Astrocyte of the cerebellum (primary cell): ENCODE data around the gene HS2ST1.
"Not testable (repeated sequence)": the region's sequence is repeated elsewhere in the genome, so short reads cannot be mapped to it uniquely, and the experiment has no call there.

ENCODE experiments used
- DNase-seq: peaks from one replicate; pipeline ENCODE4 v3.0.0-alpha.2; 2011; ENCODE audit warnings: low read depth
- H3K4me3 ChIP-seq: 2 replicates; pipeline ENCODE4 v1.5.1; 2011; ENCODE audit warnings: mild to moderate bottlenecking, low read depth, low read length, moderate library complexity
- in situ Hi-C: cut with HindIII; loops from 2 replicates; pipeline ENCODE4 v1.10.0; 2017; ENCODE audit warnings: low sequenced_read_pairs
- TF ChIP-seq, protein P1 (sequence below): IDR thresholded peaks from 2 replicates; pipeline ENCODE4 v1.5.1; 2012; ENCODE audit warnings: low read length, low read depth, moderate library complexity, mild to moderate bottlenecking; ENCODE audit errors: missing control alignments

The HS2ST1 gene

DNA sequence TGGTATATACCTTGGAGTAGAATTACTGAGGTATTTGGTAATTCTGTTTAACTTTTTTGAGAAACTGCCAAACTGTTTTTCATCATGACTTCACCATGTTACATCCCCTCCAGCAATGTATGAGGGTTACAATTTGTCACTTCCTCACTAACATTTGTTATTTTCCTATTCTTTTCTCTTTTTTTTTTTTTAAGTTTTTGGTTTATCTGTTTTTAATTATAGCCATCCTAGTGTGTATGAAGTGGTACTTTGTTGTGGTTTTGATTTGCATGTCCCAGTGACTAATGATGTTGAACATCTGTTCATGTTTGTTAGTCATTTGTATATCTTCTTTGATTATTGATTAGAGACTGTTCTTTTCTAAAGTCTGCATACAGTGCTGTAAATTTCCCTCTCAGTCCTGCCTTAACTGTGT is 147.3 kb downstream of the HS2ST1 start:
- H3K4me3 ChIP-seq, result no peak overlapping the region
- DNase-seq, result peak; percentile 29
- TF ChIP-seq, protein P1, sequence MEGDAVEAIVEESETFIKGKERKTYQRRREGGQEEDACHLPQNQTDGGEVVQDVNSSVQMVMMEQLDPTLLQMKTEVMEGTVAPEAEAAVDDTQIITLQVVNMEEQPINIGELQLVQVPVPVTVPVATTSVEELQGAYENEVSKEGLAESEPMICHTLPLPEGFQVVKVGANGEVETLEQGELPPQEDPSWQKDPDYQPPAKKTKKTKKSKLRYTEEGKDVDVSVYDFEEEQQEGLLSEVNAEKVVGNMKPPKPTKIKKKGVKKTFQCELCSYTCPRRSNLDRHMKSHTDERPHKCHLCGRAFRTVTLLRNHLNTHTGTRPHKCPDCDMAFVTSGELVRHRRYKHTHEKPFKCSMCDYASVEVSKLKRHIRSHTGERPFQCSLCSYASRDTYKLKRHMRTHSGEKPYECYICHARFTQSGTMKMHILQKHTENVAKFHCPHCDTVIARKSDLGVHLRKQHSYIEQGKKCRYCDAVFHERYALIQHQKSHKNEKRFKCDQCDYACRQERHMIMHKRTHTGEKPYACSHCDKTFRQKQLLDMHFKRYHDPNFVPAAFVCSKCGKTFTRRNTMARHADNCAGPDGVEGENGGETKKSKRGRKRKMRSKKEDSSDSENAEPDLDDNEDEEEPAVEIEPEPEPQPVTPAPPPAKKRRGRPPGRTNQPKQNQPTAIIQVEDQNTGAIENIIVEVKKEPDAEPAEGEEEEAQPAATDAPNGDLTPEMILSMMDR, result no peak
- in situ Hi-C loops, result no loop called here

DNA sequence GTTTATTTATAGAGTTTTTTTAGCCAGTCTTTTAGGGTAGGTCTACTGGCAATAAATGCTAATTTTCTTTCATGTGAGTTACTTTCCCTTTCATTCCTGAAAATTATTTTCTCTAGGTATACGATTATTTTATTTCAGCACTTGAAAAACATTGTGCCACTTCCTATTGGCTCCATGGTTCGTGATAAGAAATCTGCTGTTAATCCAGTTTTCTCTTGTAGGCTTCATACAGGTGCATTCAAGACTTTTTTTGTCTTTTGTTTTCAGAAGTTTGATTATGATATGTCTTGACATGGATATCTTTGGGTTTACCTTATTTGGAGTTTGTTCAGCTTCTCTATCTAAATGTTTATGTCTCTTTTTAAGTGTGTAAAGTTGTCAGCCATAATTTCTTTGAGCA is 148.3 kb downstream of the HS2ST1 start:
- in situ Hi-C loops, result no loop called here
- TF ChIP-seq, protein P1, result no peak

DNA sequence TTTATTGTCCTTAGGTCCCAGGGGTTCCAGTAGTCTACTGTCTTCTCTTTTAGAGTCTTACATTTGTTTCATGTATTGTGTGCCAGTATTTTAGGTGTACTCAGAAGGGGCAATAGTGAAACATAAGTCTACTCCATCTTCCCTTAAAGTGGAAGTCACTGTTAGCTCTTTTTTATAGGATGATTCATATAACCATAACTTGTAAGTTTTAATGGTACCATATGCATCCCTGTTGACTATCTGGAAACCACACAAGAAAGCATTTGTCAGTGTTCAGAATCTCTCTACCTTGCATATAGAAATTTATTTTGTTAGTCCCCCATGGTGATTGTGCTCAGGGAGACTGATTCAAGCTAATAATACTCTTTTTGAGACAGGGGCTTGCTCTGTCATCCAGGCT is 149.9 kb downstream of the HS2ST1 start:
- no peak for DNase-seq
- in situ Hi-C loops, result no loop called here
- H3K4me3 ChIP-seq, result no peak overlapping the region
- TF ChIP-seq, protein P1, result no peak

More for the DNA sequence above, 148.3 kb downstream of the HS2ST1 start:
- no peak overlapping the region for H3K4me3 ChIP-seq
- DNase-seq, result no peak

DNA sequence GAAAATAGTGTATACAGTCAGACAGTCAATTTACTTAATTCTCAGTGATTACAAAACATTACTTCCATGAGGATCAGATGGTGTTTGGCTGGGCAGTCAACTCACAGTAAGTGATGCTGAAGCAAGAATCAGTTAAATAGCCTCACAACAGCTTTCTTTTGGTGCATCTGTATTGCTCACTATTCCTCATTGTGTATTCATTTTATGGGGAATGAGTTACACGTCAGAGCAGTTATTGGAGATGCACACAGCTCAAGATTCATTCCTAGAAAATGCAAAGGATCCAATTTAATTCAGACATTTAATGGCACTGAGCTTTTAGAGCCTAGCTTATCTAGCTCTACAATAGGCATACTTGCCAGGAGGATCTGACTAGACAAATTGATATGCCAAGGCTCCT is 150.6 kb downstream of the HS2ST1 start:
- no peak for DNase-seq
- H3K4me3 ChIP-seq, result no peak overlapping the region
- TF ChIP-seq, protein P1, result no peak
- in situ Hi-C loops, result no loop called here

DNA sequence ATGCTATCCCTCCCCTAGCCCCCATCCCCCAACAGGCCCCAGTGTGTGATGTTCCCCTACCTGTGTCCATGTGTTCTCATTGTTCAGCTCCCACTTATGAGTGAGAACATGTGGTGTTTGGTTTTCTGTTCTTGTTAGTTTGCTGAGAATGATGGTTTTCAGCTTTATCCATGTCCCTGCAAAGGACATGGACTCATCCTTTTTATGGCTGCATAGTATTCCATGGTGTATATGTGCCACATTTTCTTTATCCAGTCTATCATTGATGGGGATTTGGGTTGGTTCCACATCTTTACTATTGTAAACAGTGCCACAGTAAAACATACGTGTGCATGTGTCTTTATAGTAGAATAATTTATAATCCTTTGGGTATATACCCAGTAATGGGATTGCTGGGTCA is 152.3 kb downstream of the HS2ST1 start:
- H3K4me3 ChIP-seq, in situ Hi-C loops: not testable (repeated sequence)

DNA sequence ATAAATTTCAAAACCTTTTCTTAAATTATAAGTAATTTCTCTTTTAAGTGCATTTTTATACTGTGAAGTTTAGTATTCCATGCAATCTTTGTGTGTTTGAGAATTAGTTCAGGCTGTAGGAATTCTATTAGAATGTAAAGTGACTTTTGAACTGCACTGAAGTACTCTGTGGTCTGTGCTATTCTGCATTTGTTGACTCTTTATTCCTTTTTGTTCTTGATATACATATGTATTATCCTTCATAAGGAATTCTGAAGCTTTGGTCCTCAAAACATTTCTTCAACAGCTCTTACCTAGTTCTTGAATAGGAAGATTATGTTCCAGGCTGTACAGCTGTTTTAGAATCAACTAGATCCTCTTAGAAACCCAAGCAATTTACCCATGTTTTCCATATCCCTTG is 158.0 kb downstream of the HS2ST1 start:
- no peak for DNase-seq
- in situ Hi-C loops, result no loop called here
- TF ChIP-seq, protein P1, result no peak
- H3K4me3 ChIP-seq, result no peak overlapping the region

More for the DNA sequence above, 152.3 kb downstream of the HS2ST1 start:
- DNase-seq, result not testable (repeated sequence)

DNA sequence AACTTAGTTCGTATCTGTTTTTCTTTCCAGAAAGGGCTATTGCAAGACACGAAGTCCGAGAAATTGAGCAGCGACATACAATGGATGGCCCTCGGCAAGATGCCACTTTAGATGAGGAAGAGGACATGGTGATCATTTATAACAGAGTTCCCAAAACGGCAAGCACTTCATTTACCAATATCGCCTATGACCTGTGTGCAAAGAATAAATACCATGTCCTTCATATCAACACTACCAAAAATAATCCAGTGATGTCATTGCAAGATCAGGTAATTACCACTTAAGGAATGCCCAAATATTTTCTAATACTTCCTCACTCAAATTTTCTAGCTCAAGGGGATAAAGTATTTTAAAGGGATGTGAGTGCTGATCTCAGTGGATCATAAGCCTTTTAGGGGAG is 158.5 kb downstream of the HS2ST1 start:
- in situ Hi-C loops, result no loop called here

More for the DNA sequence above, 158.5 kb downstream of the HS2ST1 start:
- no peak overlapping the region for H3K4me3 ChIP-seq
- no peak for DNase-seq
- TF ChIP-seq, protein P1, result no peak
